H9 (cell line): Measurements from ENCODE around the gene C20orf144. TPM values are rescaled to one million over a fixed set of nuclear protein-coding genes. Genes with fewer than 3 reads are reported as not detected.

Experiments used
- DNase-seq: peaks from one replicate; pipeline ENCODE4 v3.0.0-alpha.2; 2017
- H2AFZ ChIP-seq: one replicate; pipeline ENCODE4 v1.6.1; 2013; ENCODE audit warnings: mild to moderate bottlenecking, low read length, control low read depth, moderate library complexity
- H2AK5ac ChIP-seq: 2 replicates; pipeline ENCODE4 v1.6.1; 2013; ENCODE audit warnings: low read length, control low read depth, mixed read lengths; ENCODE audit not compliant: insufficient read length
- H2BK120ac ChIP-seq: one replicate; pipeline ENCODE4 v1.6.1; 2013; ENCODE audit warnings: low read depth, mild to moderate bottlenecking, low read length, control low read depth, inconsistent platforms; ENCODE audit not compliant: poor library complexity, severe bottlenecking
- H2BK12ac ChIP-seq: 2 replicates; pipeline ENCODE4 v1.6.1; 2013; ENCODE audit warnings: low read length, control low read depth, mixed read lengths, low read depth; ENCODE audit not compliant: insufficient read length
- H2BK15ac ChIP-seq: 2 replicates; pipeline ENCODE4 v1.6.1; 2013; ENCODE audit warnings: low read depth, low read length, control low read depth
- H2BK20ac ChIP-seq: one replicate; pipeline ENCODE4 v1.6.1; 2013; ENCODE audit warnings: low read depth, mild to moderate bottlenecking, low read length, control low read depth, inconsistent platforms; ENCODE audit not compliant: poor library complexity, severe bottlenecking
- H2BK5ac ChIP-seq: 2 replicates; pipeline ENCODE4 v1.6.1; 2013; ENCODE audit warnings: low read length, control low read depth, mixed read lengths; ENCODE audit not compliant: insufficient read length
- H3K14ac ChIP-seq: 2 replicates; pipeline ENCODE4 v1.6.1; 2013; ENCODE audit warnings: low read length, control low read depth; ENCODE audit not compliant: insufficient read depth
- H3K18ac ChIP-seq: 2 replicates; pipeline ENCODE4 v1.6.1; 2013; ENCODE audit warnings: low read depth, mild to moderate bottlenecking, mixed read lengths, low read length, control low read depth; ENCODE audit not compliant: insufficient read length
- H3K23ac ChIP-seq: 2 replicates; pipeline ENCODE4 v1.6.1; 2013; ENCODE audit warnings: low read length, control low read depth, mixed read lengths, low read depth; ENCODE audit not compliant: insufficient read length
- H3K23me2 ChIP-seq: 2 replicates; pipeline ENCODE4 v1.6.1; 2013; ENCODE audit warnings: low read depth, mild to moderate bottlenecking, mixed read lengths, low read length, control low read depth; ENCODE audit not compliant: insufficient read length, poor library complexity, severe bottlenecking
- H3K27ac ChIP-seq: 2 replicates; pipeline ENCODE4 v1.5.1; 2013; ENCODE audit warnings: low read length, control low read depth, mixed read lengths, low read depth; ENCODE audit not compliant: insufficient read length
- H3K27me3 ChIP-seq: 2 replicates; pipeline ENCODE4 v1.6.1; 2013; ENCODE audit warnings: low read length, control low read depth, inconsistent platforms; ENCODE audit not compliant: insufficient read depth
- H3K4ac ChIP-seq: 2 replicates; pipeline ENCODE4 v1.6.1; 2013; ENCODE audit warnings: low read depth, mild to moderate bottlenecking, control low read depth, inconsistent platforms, low read length, moderate library complexity
- H3K4me1 ChIP-seq: 2 replicates; pipeline ENCODE4 v1.6.1; 2013; ENCODE audit warnings: low read length, control low read depth, inconsistent platforms; ENCODE audit not compliant: insufficient read depth
- H3K4me2 ChIP-seq: 2 replicates; pipeline ENCODE4 v1.6.1; 2013; ENCODE audit warnings: low read length, control low read depth, mixed read lengths; ENCODE audit not compliant: insufficient read length, insufficient read depth
- H3K56ac ChIP-seq: 2 replicates; pipeline ENCODE4 v1.6.1; 2013; ENCODE audit warnings: low read depth, mild to moderate bottlenecking, mixed read lengths, low read length, control low read depth; ENCODE audit not compliant: insufficient read length
- H3K79me1 ChIP-seq: 2 replicates; pipeline ENCODE4 v1.6.1; 2013; ENCODE audit warnings: low read depth, mild to moderate bottlenecking, moderate library complexity, low read length, control low read depth, inconsistent platforms; ENCODE audit not compliant: insufficient read depth, poor library complexity, severe bottlenecking
- H3K79me2 ChIP-seq: 2 replicates; pipeline ENCODE4 v1.6.1; 2013; ENCODE audit warnings: low read length, control low read depth, inconsistent platforms; ENCODE audit not compliant: insufficient read depth
- H3K9ac ChIP-seq: 2 replicates; pipeline ENCODE4 v1.6.1; 2013; ENCODE audit warnings: low read length, control low read depth, mixed read lengths; ENCODE audit not compliant: insufficient read length; ENCODE audit errors: extremely low read depth
- H3K9me3 ChIP-seq: one replicate; pipeline ENCODE4 v1.6.1; 2013; ENCODE audit warnings: low read depth, low read length, inconsistent platforms; ENCODE audit not compliant: control insufficient read depth
- H3T11ph ChIP-seq: one replicate; pipeline ENCODE4 v1.6.1; 2013; ENCODE audit warnings: mild to moderate bottlenecking, low read length, control low read depth, inconsistent platforms
- H4K20me1 ChIP-seq: one replicate; pipeline ENCODE4 v1.6.1; 2013; ENCODE audit not compliant: control insufficient read depth, insufficient read length, insufficient read depth
- H4K5ac ChIP-seq: 2 replicates; pipeline ENCODE4 v1.6.1; 2013; ENCODE audit warnings: low read depth, mild to moderate bottlenecking, mixed read lengths, low read length, control low read depth; ENCODE audit not compliant: insufficient read length
- H4K8ac ChIP-seq: replicated peaks from 2 replicates; pipeline ENCODE4 v1.6.1; 2013; ENCODE audit warnings: low read length, control low read depth, mixed read lengths, low read depth; ENCODE audit not compliant: insufficient read length
- H4K91ac ChIP-seq: 2 replicates; pipeline ENCODE4 v1.6.1; 2013; ENCODE audit warnings: low read depth, mild to moderate bottlenecking, moderate library complexity, mixed read lengths, low read length, control low read depth; ENCODE audit not compliant: insufficient read length
- H3K27ac Mint-ChIP-seq, 3 experiments: 2 replicates in 2 of 3; 3 replicates in 1 of 3; pipeline ENCODE4 v1.8.0; 2020 to 2021; ENCODE audit warnings: mixed read lengths in 3 of 3, mild to moderate bottlenecking in 1 of 3, moderate library complexity in 1 of 3
- H3K27me3 Mint-ChIP-seq: 2 replicates; pipeline ENCODE4 v1.8.0; 2021; ENCODE audit warnings: low read depth, mild to moderate bottlenecking, moderate library complexity, mixed read lengths
- H3K36me3 Mint-ChIP-seq, 3 experiments: 2 replicates in 2 of 3; 3 replicates in 1 of 3; pipeline ENCODE4 v1.8.0; 2020 to 2021; ENCODE audit warnings: low read depth in 3 of 3, mixed read lengths in 3 of 3; ENCODE audit not compliant: insufficient read depth in 1 of 3
- H3K4me1 Mint-ChIP-seq, 2 experiments: 2 replicates each; pipeline ENCODE4 v1.8.0; 2020; ENCODE audit warnings: mixed read lengths in 2 of 2
- H3K4me3 Mint-ChIP-seq, 2 experiments: 2 replicates in 1 of 2; 3 replicates in 1 of 2; pipeline ENCODE4 v1.8.0; 2020 to 2021; ENCODE audit warnings: mild to moderate bottlenecking in 2 of 2, mixed read lengths in 2 of 2, moderate library complexity in 1 of 2
- H3K9me3 Mint-ChIP-seq, 2 experiments: 2 replicates in 1 of 2; 3 replicates in 1 of 2; pipeline ENCODE4 v1.8.0; 2020; ENCODE audit warnings: mild to moderate bottlenecking in 2 of 2, mixed read lengths in 2 of 2, moderate library complexity in 1 of 2
- WGBS: extraction: QIAGEN DNeasy Blood & Tissue Kit; methylation state at CpG from one replicate; pipeline ENCODE4 v1.1.7; 2013; ENCODE audit warnings: missing lambda C conversion rate, low lambda C conversion rate, mixed read lengths; ENCODE audit not compliant: insufficient read length; ENCODE audit errors: extremely low coverage; 5-methylcytosine and 5-hydroxymethylcytosine counted together
- total RNA-seq: library from RNA; stranded (reverse); gene quantifications from 2 replicates; pipeline ENCODE4 v1.2.1, GENCODE V29; 2021
- TF ChIP-seq, protein P1 (sequence below): fragments of 200-600 bp; sonication (generic); conservative IDR thresholded peaks from 3 replicates; pipeline ENCODE4 v1.8.0; 2021; ENCODE audit warnings: antibody characterized with exemption, mild to moderate bottlenecking

Gene C20orf144
- total RNA-seq, 1 experiment from 2014 or later: 0.26 TPM

DNA sequence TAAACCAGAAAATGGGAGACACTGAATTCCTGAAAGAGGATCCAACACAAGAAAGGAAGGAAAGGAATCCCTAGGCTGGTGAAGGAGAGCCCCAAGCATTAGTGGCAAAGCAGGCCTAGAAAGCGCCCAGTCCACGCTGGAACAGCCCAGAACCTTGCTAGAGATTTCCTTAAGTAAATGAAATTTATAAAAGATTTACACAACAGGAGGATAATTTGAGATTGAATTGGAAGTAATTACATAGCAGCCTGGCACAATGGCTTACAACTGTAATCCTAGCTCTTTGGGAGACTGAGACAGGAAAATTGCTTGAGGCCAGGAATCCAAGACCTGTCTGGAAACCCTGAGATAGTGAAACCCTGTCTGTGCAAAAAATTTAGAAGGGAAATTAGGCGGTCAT lies 26.8 kb upstream of the C20orf144 start:
- Histone ChIP-seq H2BK5ac (no peak overlapping the region), H3K18ac (no peak overlapping the region), H3K27ac (no peak overlapping the region), H2BK12ac (no peak overlapping the region), H4K20me1 (no peaks in the 10 kb centered on the region), H3K14ac (no peak overlapping the region), H2AK5ac (no peak overlapping the region), H3K79me1 (no peaks in the 10 kb centered on the region), H4K91ac (no peak overlapping the region), H3K27me3 (no peaks in the 10 kb centered on the region), H3T11ph (no peak overlapping the region), H3K4me2 (no peak overlapping the region), H3K79me2 (no peaks in the 10 kb centered on the region), H3K23me2 (no peaks in the 10 kb centered on the region), H4K8ac (no peak overlapping the region), H2BK20ac (no peak overlapping the region), H2AFZ (no peak overlapping the region), H3K9me3 (no peaks in the 10 kb centered on the region), H2BK120ac (no peak overlapping the region), H3K9ac (no peak overlapping the region), H3K56ac (no peak overlapping the region), H3K23ac (no peak overlapping the region), H4K5ac (no peak overlapping the region), H3K4ac (no peak overlapping the region), H3K4me1 (no peaks in the 10 kb centered on the region), H2BK15ac (no peak overlapping the region)
- Mint-ChIP-seq H3K9me3 (no peaks in the 10 kb centered on the region), H3K27me3 (no peaks in the 10 kb centered on the region), H3K36me3 (peaks cover 2 to 65% (median 42%) of the 10 kb centered on the region in 3 experiments; a peak in 6 of 7 replicates), H3K27ac (peak overlapping the region in 1 of 3 experiments; percentile 42; a peak in 1 of 7 replicates), H3K4me3 (no peak overlapping the region), H3K4me1 (no peaks in the 10 kb centered on the region)
- no CpG with 5 or more reads among the region's 3 CpGs for whole genome bisulfite sequencing
- TF ChIP-seq, protein P1, sequence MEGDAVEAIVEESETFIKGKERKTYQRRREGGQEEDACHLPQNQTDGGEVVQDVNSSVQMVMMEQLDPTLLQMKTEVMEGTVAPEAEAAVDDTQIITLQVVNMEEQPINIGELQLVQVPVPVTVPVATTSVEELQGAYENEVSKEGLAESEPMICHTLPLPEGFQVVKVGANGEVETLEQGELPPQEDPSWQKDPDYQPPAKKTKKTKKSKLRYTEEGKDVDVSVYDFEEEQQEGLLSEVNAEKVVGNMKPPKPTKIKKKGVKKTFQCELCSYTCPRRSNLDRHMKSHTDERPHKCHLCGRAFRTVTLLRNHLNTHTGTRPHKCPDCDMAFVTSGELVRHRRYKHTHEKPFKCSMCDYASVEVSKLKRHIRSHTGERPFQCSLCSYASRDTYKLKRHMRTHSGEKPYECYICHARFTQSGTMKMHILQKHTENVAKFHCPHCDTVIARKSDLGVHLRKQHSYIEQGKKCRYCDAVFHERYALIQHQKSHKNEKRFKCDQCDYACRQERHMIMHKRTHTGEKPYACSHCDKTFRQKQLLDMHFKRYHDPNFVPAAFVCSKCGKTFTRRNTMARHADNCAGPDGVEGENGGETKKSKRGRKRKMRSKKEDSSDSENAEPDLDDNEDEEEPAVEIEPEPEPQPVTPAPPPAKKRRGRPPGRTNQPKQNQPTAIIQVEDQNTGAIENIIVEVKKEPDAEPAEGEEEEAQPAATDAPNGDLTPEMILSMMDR: no peak
- peak; percentile 1 for DNase-seq
